NCI-H2227 (cell line): ENCODE measurements around the gene MARF1.
"Not testable (repeated sequence)": the region's sequence is repeated elsewhere in the genome, so short reads cannot be mapped to it uniquely, and the experiment has no call there.

Source experiments
- DNase-seq: peaks from one replicate; lab custom pipeline; 2025; ENCODE audit not compliant: unreplicated experiment; lab: John Stamatoyannopoulos, UW

The MARF1 gene, protein sequence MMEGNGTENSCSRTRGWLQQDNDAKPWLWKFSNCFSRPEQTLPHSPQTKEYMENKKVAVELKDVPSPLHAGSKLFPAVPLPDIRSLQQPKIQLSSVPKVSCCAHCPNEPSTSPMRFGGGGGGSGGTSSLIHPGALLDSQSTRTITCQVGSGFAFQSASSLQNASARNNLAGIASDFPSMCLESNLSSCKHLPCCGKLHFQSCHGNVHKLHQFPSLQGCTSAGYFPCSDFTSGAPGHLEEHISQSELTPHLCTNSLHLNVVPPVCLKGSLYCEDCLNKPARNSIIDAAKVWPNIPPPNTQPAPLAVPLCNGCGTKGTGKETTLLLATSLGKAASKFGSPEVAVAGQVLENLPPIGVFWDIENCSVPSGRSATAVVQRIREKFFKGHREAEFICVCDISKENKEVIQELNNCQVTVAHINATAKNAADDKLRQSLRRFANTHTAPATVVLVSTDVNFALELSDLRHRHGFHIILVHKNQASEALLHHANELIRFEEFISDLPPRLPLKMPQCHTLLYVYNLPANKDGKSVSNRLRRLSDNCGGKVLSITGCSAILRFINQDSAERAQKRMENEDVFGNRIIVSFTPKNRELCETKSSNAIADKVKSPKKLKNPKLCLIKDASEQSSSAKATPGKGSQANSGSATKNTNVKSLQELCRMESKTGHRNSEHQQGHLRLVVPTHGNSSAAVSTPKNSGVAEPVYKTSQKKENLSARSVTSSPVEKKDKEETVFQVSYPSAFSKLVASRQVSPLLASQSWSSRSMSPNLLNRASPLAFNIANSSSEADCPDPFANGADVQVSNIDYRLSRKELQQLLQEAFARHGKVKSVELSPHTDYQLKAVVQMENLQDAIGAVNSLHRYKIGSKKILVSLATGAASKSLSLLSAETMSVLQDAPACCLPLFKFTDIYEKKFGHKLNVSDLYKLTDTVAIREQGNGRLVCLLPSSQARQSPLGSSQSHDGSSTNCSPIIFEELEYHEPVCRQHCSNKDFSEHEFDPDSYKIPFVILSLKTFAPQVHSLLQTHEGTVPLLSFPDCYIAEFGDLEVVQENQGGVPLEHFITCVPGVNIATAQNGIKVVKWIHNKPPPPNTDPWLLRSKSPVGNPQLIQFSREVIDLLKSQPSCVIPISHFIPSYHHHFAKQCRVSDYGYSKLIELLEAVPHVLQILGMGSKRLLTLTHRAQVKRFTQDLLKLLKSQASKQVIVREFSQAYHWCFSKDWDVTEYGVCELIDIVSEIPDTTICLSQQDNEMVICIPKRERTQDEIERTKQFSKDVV (N-terminal part only)

DNA sequence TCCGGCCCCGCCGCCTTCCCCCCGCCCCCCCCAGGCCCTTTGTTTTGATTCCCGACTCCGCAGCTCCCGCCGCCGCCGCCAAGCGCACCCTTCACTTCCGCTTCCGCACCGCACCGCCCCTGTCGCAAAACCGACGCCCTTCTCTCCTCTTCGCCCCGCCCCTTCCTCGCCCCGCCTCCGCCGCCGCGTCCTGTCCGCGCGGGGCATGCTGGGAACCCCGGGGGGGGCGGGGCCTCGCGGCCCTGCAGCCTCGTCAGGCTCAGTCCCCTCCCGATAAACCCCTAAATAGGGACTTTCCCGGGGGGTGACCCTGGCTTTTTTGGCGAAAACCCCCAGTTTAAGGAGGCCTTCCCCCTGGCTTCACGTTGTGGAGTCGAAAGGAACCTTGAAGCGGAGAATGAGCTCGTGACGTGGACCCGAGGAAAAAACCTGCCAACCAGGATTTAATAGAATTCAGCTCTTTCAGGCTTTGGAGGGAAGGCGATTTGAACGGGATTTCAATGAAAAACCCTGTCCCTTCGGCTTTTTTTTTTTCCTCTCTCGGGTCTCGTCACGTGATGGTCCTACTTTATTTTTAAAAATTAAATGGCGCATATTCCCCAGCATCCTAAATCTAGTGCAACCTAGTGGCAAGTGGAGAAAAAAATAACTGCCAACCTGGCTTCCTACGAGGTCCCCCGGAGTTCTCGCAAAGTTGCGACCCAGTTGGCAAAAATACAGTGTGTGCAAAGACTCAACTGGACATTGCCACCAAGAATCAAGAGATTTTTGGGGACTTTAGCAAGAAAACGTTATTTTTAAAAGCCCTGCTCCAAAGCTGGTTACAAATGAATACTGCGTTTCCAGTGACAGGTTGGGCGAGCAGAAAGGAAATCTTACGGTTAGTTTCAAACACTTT lies at the start of gene MARF1:
TSS of gene MARF1 (minus strand) at position 107 of the 898 bp plus-strand sequence. CDS start 3,921 bp downstream, outside the sequence.
- peak; percentile 98 for DNase-seq

DNA sequence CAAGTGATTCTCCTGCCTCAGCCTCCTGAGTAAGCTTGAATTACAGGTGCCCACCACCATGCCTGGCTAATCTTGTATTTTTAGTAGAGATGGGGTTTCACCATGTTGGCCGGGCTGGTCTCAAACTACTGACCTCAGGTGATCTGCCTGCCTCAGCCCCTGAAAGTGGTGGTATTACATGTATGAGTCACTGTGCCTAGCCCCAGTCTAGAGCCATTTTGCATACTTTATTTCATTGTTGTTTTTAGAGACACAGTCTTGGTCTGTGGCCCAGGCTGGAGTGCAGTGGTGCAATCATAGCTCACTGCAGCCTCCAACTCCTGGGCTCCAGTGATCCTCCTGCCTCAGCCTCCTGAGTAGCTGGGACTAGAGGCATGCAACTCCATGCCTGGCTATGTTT lies 49.6 kb upstream of the MARF1 start:
- DNase-seq: not testable (repeated sequence)

DNA sequence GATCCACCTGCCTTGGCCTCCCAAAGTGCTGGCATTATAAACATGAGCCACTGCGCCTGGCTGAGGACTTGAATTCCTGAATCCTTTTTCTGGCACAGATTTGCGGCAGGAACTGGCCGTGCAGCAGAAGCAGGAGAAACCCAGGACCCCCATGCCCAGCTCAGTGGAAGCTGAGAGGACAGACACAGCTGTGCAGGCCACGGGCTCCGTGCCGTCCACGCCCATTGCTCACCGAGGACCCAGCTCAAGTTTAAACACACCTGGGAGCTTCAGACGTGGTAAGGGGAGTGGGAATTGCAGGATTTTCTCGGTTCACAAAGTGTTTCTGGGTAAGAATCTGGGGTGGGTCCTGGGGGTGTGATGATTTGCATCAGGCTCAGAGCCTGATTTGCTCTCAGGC lies 48.1 kb upstream of the MARF1 start:
- DNase-seq: no peak

DNA sequence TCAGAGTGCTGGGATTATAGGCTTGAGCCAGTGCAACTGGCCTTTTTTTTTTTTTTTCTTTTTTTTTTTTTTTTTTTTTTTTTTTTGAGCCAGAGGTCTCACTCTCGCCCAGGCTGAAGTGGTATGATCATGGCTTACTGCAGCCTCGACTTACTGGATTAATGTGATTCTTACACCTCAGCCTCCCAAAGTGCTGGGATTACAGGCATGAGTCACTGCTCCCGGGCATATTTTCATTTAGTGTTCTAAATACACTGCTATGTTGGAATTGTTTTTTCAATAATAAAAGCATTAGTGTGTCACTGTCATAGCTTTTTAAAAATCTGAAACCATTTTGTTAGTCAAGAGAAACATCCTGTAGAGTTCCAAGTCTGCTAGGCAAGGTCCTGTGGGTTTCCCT lies 47.3 kb upstream of the MARF1 start:
- no peak for DNase-seq

DNA sequence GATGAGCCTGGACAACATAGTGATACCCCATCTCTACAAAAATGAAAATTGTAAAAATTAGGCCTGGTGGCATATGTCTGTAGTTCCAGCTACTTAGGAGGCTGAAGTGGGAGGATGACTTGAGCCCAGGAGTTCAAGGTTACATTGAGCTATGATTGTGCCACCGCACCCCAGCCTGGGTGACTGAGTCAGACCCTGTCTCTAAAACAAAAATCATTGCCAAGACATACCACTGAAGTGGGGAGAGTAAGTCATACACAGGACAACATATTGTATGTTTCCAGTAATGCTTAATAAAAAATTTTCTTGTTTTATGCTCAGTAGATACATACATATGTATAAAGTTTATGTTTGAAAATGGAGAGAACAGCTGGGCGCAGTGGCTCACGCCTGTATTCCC lies 46.3 kb upstream of the MARF1 start:
- DNase-seq: no peak

DNA sequence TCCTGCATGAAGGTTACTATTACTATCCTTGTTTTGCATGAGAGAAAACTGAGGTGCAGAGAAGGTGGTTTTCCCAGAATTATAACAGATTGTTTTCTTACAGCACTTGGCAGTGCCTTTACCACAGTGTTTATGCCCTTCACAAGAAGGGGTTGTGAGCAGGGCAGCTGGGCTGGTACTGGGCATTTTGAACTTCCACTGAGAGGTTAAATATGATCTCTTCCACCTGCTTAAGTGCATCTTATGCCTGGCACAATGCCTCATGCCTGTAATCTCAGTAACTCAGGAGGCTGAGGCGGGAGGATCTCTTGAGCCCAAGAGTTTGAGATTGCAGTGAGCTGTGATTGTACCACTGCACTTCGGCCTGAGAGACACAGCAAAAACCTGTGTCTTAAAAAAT lies 43.3 kb upstream of the MARF1 start:
- DNase-seq: no peak

DNA sequence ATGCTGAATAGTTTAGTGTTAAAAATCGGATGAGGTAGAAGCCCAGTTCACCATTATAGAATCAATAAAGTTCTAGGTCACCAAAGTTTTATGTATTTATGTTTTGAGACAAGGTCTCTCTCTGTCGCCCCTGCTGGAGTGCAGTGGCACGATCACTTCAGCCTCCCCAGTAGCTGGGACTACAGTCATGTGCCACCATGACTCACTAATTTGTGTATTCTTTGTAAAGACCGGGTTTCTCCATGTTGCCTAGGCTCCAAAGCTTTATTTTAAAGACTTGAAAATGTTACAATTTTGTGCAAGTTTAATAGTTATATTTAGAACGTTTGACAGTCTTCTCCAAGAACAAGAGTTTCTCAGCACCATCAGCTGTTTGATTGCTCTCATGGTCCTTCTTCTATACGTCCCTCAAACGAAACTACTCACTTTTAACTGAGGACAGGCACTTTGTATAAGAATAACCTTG lies 39.2 kb upstream of the MARF1 start:
- peak; percentile 30 for DNase-seq

DNA sequence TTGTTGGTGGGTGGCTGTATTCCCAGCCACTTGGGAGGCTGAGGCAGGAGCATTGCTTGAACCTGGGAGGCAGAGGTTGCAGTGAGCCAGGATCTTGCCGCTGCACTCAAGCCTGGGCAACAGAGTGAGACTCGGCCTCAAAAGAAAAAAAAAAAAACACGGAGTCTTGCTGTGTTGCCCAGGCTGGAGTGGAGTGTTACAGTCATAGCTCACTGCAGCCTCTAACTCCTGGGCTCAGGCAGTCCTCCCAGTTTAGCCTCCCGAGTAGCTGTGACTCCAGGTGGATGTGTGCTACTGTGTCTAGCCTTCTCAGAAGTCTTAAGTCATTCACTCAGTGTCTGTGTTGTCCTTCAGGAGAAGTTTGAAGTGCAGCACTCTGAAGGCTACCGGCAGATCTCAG lies 34.5 kb upstream of the MARF1 start:
- DNase-seq: no peak

DNA sequence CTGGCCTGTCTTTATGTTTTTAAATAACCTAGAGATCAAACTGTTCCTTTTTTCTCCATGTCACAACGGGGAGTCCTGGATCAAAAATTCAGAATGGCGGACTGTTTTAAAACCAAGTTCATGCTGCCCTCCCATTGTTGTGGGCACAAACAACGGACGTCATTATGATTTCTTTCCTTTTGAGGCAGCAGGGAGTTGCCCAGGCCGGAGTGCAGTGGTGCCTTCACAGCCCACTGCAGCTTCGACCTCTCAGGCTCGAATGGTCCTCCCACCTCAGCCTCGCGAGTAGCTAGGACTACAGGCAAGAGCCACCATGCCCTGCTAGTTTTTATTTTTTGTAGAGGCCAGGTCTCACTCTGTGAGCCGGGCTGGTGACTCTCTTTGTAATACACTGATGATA lies 33.6 kb upstream of the MARF1 start:
- DNase-seq: peak; percentile 8

DNA sequence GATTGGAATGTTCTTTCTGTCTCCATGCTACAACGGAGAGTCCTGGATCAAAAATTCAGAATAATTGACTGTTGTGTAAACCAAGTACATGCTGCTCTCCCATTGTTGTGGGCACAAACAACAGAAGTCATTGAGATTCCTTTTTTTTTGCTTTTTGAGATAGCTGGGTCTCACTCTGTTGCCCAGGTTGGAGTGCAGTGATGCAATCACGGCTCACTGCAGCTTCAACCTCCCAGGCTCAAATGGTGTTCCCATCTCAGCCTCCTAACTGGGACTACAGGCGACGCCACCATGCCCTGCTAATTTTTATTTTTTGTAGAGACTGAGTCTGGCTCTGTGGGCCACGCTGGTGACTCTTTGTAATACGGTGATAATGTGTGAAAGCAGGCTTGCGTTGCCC lies 31.6 kb upstream of the MARF1 start:
- DNase-seq: no peak

DNA sequence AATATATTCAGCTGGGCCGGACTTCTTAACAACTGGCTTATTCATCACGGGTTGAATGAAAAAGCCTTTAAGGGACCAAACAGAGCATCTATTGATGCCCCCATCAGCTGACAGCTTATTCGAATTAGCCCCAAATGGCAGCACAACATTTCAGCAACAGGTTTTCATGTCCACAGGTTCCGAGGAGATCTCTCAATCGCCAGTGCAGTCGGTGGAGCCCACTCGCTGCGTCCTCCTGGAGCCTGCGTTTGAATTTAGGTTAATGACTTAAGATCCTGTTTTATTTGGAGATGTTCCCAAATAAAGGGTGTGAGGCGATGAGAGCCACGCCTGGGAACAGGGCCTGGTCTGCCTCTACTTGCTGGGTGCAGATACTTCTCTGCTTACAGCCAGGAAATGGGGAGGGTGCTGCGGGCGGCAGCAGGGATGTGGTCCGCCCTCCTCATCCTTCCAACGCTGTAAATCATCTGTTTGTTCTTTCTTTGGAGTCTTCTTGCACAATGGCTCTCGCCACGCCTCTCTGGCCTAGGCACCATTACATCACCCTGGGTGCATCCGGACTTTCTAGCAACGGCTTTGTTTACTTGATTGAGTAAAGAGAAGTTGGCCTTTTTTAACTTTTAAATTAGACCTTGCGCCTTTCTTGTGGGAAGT lies 29.7 kb upstream of the MARF1 start:
- peak; percentile 15 for DNase-seq

DNA sequence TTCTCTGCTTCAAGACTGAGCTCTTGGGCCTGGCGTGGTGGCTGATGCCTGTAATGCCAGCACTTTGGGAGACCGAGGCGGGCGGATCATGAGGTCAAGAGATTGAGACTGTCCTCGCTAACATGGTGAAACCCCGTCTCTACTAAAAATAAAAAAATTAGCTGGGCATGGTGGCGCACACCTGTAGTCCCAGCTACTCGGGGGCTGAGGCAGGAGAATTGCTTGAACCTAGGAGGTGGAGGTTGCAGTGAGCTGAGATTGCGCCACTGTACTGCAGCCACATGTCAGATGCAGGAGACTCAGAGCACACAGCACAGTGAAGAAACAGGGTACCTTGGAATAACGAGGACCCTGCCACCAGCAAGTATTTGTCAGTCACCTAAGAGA lies 29.2 kb upstream of the MARF1 start:
- not testable (repeated sequence) for DNase-seq

DNA sequence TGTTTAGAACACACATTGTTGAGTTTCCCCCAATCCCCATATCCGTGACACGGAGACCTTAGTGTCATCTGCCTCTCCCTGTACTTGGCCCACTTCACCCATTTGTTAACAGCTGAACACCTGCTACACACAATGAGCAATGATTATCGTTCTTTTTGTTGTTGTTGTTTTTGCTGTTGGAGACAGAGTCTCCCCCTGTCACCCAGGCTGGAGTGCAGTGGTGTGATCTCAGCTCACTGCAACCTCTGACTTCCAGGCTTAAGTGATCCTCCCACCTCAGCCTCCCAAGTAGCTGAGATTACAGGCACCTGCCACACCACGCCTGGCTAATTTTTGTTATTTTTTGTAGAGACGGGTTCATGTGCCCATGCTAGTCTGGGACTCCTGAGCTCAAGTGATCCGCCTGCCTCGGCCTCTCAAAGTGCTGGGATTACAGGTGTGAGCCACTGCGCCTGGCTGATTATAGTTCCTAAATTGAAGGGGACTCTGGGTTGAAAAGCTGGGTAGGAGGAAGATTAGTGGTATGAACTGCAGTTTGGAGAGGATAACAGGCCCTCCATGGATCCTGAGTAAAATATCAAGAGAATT lies 28.7 kb upstream of the MARF1 start:
- DNase-seq: no peak

DNA sequence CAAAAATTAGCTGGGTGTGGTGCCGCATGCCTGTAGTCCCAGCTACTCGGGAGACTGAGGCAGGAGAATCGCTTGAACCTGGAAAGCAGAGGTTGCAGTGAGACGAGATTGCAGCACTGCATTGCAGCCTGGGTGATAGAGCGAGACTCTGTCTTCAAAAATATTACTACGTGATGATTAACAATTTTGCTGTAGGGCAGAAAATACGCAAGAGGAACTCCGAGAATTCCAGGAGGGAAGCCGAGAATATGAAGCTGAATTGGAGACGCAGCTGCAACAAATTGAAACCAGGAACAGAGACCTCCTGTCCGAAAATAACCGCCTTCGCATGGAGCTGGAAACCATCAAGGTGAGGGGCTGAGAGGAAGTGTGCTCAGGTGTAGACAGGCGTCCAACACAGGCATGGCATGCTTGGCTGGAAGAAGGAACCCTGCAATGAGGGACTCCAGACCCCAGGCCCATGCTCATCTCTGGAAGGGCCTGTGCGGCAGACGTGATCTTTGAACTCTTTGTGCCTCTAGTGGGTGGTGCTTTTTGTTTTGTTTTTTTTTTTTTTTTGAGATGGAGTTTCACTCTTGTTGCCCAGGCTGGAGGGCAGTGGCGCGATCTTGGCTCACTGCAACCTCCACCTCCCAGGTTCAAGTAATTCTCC lies 24.3 kb upstream of the MARF1 start:
- no peak for DNase-seq

DNA sequence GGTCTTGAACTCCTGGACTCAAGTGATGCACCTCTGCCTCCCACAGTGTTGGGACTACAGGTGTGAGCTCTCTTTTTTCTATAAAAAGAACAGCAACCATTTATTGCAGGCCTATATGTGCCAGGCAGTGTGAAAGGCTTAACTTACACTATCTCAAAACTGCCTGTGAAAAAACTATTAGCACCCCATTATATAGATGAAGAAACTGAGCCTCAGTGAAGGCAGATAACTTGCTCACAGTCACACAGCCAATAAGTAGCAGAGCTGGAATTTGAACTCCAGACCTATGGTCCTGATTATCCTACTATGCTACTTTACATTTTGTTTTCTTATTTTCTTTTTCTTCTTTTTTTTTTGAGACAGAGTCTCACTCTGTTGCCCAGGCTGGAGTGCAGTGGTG lies 22.2 kb upstream of the MARF1 start:
- DNase-seq: no peak

DNA sequence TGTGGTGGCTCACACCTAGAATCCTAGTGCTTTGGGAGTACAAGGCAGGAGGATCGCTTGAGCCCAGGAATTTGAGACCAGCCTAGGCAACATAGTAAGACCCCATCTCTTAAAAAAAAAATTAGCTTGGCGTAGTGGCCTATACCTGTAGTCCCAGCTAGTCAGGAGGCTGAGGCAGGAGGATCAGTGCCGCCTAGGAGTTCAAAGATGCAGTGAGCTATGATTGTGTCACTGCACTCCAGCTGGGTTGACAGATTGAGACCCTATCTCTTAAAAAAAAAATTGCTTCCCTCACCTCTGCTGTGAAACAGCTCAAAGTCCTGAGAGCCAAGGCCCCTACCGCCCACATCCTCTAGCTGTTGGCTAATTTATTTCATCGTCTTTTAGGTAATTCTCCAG lies 17.2 kb upstream of the MARF1 start:
- no peak for DNase-seq

DNA sequence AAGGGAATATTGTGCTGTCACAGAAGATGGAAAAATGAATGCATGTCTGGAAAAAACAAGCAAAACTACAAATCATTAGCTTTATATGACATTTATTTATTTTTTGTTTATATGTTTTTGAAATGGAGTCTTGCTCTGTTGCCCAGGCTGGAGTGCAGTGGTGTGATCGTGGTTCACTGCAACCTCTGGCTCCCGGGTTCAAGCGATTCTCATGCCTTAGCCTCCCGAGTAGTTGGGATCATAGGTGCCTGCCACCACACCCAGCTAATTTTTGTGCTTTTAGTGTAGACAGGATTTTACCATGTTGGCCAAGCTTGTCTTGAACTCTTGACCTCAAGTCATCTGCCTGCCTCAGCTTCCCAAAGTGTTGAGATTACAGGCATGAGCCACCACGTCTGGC lies 15.6 kb upstream of the MARF1 start:
- no peak for DNase-seq

DNA sequence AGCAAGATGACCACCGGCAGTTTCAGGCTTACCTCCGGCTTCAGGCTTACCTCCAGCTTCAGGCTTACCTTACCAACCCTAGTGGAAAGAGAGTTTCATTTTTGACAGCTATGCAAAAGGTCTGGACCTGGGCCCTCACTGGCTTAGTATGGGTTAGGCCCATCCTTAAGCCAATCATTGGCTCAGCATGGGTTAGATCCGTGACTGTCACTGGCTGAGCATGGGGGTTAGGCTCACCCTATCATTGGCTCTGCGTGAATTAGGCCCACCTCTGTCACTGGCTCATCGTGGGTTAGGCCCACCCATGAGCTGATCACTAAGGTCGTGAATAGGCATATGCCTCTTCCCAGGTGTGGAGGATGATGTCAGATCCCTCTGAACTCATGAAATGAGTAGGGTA lies 15.2 kb upstream of the MARF1 start:
- no peak for DNase-seq

DNA sequence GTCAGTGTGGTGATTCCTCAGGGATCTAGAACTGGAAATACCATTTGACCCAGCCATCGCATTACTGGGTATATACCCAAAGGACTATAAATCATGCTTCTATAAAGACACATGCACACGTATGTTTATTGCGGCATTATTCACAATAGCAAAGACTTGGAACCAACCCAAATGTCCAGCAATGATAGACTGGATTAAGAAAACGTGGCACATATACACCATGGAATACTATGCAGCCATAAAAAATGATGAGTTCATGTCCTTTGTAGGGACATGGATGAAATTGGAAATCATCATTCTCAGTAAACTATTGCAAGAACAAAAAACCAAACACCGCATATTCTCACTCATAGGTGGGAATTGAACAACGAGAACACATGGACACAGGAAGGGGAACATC lies 12.6 kb upstream of the MARF1 start:
- not testable (repeated sequence) for DNase-seq
